ENCODE results near the gene GRHL3.
A peak's percentile ranks its signal among the peaks of the same experiment; 100 is the strongest.

GRHL3 gene

GRCh38 chr1:24300971-24301784 is 18.0 kb upstream of the GRHL3 start:
- DNase-seq (ENCODE audit: extremely low spot score): no peak
- CTCF ChIA-PET: interaction anchor here (0.8 to 1.0 kb wide), 2 partner anchors 90 to 102 kb away, joined by 3 read pairs; no protein-coding TSS in a partner anchor
- TF ChIP-seq SP1 (IDR thresholded peaks at IDR 0.05): no peak
- POLR2A ChIA-PET: interaction anchor here (1.3 kb wide), 1 partner anchor 21 kb away, joined by 3 read pairs; no protein-coding TSS in a partner anchor

GRCh38 chr1:24301785-24302175 is 17.4 kb upstream of the GRHL3 start:
- no peak for DNase-seq (ENCODE audit: extremely low spot score)
- POLR2A ChIA-PET: interaction anchor here (1.3 kb wide), 1 partner anchor 21 kb away, joined by 3 read pairs; no protein-coding TSS in a partner anchor
- CTCF ChIA-PET: interaction anchor here (0.8 to 1.0 kb wide), 2 partner anchors 89 to 103 kb away, joined by 3 read pairs; no protein-coding TSS in a partner anchor
- TF ChIP-seq LEF1 (IDR thresholded peaks at IDR 0.05; ENCODE audit: borderline replicate concordance): no peak
- no peak for TF ChIP-seq ARNT (IDR thresholded peaks at IDR 0.05)
- TF ChIP-seq BHLHE40 (IDR thresholded peaks at IDR 0.05; ENCODE audit: borderline replicate concordance): no peak
- TF ChIP-seq HDGF (IDR thresholded peaks at IDR 0.05; ENCODE audit: borderline replicate concordance): no peak
- TF ChIP-seq ZNF384 (IDR thresholded peaks at IDR 0.05): no peak

- DNase-seq (ENCODE audit: extremely low spot score): no peak
- ChIA-PET CTCF (interaction anchor here (0.8 kb wide), 1 partner anchor 103 kb away, joined by 3 read pairs; no protein-coding TSS in a partner anchor), POLR2A (interaction anchor here (1.3 kb wide), 1 partner anchor 20 kb away, joined by 3 read pairs; no protein-coding TSS in a partner anchor)
- no peak for TF ChIP-seq ARNT (IDR thresholded peaks at IDR 0.05)
- TF ChIP-seq SUZ12 (IDR thresholded peaks at IDR 0.05): no peak
- TF ChIP-seq FOXK2 (IDR thresholded peaks at IDR 0.05): no peak
- TF ChIP-seq, protein P1, sequence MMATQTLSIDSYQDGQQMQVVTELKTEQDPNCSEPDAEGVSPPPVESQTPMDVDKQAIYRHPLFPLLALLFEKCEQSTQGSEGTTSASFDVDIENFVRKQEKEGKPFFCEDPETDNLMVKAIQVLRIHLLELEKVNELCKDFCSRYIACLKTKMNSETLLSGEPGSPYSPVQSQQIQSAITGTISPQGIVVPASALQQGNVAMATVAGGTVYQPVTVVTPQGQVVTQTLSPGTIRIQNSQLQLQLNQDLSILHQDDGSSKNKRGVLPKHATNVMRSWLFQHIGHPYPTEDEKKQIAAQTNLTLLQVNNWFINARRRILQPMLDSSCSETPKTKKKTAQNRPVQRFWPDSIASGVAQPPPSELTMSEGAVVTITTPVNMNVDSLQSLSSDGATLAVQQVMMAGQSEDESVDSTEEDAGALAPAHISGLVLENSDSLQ (IDR thresholded peaks at IDR 0.05): no peak
- TF ChIP-seq LEF1 (IDR thresholded peaks at IDR 0.05; ENCODE audit: borderline replicate concordance): no peak
- no peak for TF ChIP-seq HDGF (IDR thresholded peaks at IDR 0.05; ENCODE audit: borderline replicate concordance)
- no peak for TF ChIP-seq BHLHE40 (IDR thresholded peaks at IDR 0.05; ENCODE audit: borderline replicate concordance)
- TF ChIP-seq NFRKB (IDR thresholded peaks at IDR 0.05): no peak
- TF ChIP-seq FOXA1 (IDR thresholded peaks at IDR 0.05): no peak
- TF ChIP-seq SP1 (IDR thresholded peaks at IDR 0.05): no peak
- no peak for TF ChIP-seq TARDBP (IDR thresholded peaks at IDR 0.05)
- TF ChIP-seq ZNF384 (IDR thresholded peaks at IDR 0.05): no peak
- no peak for TF ChIP-seq FOXM1 (IDR thresholded peaks at IDR 0.05; ENCODE audit: borderline replicate concordance)
- TF ChIP-seq ELF4 (IDR thresholded peaks at IDR 0.05): no peak
- no peak for TF ChIP-seq CTBP1 (IDR thresholded peaks at IDR 0.05; ENCODE audit: borderline replicate concordance)
- TF ChIP-seq L3MBTL2 (conservative IDR thresholded peaks at IDR 0.05): no peak
Measured at GRCh38 chr1:24302209-24302611, 16.9 kb upstream of the GRHL3 start.

GRCh38 chr1:24303600-24303999 is 15.6 kb upstream of the GRHL3 start:
- ChIA-PET CTCF (no interaction called here), POLR2A (no interaction called here)
- no peak for DNase-seq (ENCODE audit: extremely low spot score)
- TF ChIP-seq LEF1 (IDR thresholded peaks at IDR 0.05; ENCODE audit: borderline replicate concordance) (no peak), ARNT (IDR thresholded peaks at IDR 0.05) (no peak), TARDBP (IDR thresholded peaks at IDR 0.05) (no peak), ZNF384 (IDR thresholded peaks at IDR 0.05) (no peak), BHLHE40 (IDR thresholded peaks at IDR 0.05; ENCODE audit: borderline replicate concordance) (no peak), FOXA1 (IDR thresholded peaks at IDR 0.05) (no peak), FOXK2 (IDR thresholded peaks at IDR 0.05) (no peak), ELF4 (IDR thresholded peaks at IDR 0.05) (no peak), L3MBTL2 (conservative IDR thresholded peaks at IDR 0.05) (no peak), SP1 (IDR thresholded peaks at IDR 0.05) (no peak), NFRKB (IDR thresholded peaks at IDR 0.05) (no peak), CTBP1 (IDR thresholded peaks at IDR 0.05; ENCODE audit: borderline replicate concordance) (no peak), FOXM1 (IDR thresholded peaks at IDR 0.05; ENCODE audit: borderline replicate concordance) (no peak), SUZ12 (IDR thresholded peaks at IDR 0.05) (no peak), HDGF (IDR thresholded peaks at IDR 0.05; ENCODE audit: borderline replicate concordance) (no peak)
- TF ChIP-seq, protein P1 (IDR thresholded peaks at IDR 0.05): no peak

- TF ChIP-seq BHLHE40 (IDR thresholded peaks at IDR 0.05; ENCODE audit: borderline replicate concordance): no peak
- CTCF ChIA-PET: interaction anchor here (0.6 to 1.8 kb wide), 2 partner anchors 14 to 106 kb away, joined by 3 read pairs; no protein-coding TSS in a partner anchor
- DNase-seq (ENCODE audit: extremely low spot score): no peak
- POLR2A ChIA-PET: no interaction called here
Measured at GRCh38 chr1:24304763-24305162, 14.4 kb upstream of the GRHL3 start.

DNA sequence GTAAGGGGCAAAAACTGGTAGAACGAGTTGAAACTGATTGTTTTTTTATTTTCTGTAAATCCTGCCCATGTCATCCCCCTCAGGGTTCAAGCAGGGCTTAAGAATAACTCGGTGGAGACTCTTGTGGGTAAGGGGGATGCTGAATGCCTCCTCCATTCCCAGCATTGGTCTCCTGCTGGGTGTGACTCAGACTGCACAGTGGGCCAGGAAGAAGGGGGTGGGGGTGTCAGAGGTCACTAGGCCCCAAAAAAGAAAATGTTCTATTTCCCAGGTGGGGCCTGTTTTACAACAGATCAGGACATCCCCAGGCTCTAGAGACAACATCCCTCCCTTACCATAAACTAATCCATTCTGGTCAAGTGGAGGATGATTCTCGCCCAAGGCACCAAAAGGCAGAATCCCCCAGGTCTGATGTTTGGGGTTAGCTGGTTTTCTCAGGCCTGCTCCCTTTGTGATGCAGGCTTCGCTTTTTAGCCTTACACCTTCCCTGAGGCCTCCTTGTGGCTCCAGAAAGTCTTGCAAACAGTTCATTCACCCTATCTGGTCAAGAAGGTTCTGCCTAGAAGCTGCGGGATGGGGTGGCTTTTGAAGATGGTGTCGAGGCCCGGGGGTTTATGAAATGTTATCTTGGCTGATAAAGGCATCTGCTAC is 10.7 kb upstream of the GRHL3 start:
- TF ChIP-seq LEF1 (IDR thresholded peaks at IDR 0.05; ENCODE audit: borderline replicate concordance) (no peak), TARDBP (IDR thresholded peaks at IDR 0.05) (no peak), ELF4 (IDR thresholded peaks at IDR 0.05) (no peak), HDGF (IDR thresholded peaks at IDR 0.05; ENCODE audit: borderline replicate concordance) (no peak), FOXM1 (IDR thresholded peaks at IDR 0.05; ENCODE audit: borderline replicate concordance) (no peak)
- TF ChIP-seq, protein P1 (IDR thresholded peaks at IDR 0.05): no peak
- peak; percentile 29 for DNase-seq (ENCODE audit: extremely low spot score)
- CTCF ChIA-PET: no interaction called here
- POLR2A ChIA-PET: interaction anchor here (0.6 to 1.2 kb wide), 3 partner anchors 8 to 14 kb away, joined by 3 to 4 read pairs (median 3); no protein-coding TSS in a partner anchor
